Measurements from ENCODE around the gene LTO1. TPM values are rescaled to one million over a fixed set of nuclear protein-coding genes. Genes with fewer than 3 reads are reported as not detected.

The LTO1 gene
- total RNA-seq, 2 donors from 2014 or later, result 23.4 to 37.7 TPM

GRCh38 chr11:69664901-69665300 is 10.3 kb downstream of the LTO1 start:
- Mint-ChIP-seq H3K4me1 (ENCODE audit: low read depth in 2 of 2) (peaks cover 0 to 4% of the 10 kb centered on the region in 2 donors), H3K27me3 (no peaks in the 10 kb centered on the region), H3K9me3 (no peaks in the 10 kb centered on the region), H3K27ac (no peak overlapping the region), H3K36me3 (peaks cover 7% of the 10 kb centered on the region), H3K4me3 (no peak overlapping the region)
- ATAC-seq (no peak), DNase-seq (ENCODE audit: low spot score) (no peak)

GRCh38 chr11:69664103-69664775 is 10.9 kb downstream of the LTO1 start:
- Mint-ChIP-seq H3K4me1 (ENCODE audit: low read depth in 2 of 2) (peaks cover 0 to 4% of the 10 kb centered on the region in 2 donors), H3K36me3 (peaks cover 7% of the 10 kb centered on the region), H3K4me3 (no peak overlapping the region), H3K27me3 (no peaks in the 10 kb centered on the region), H3K27ac (no peak overlapping the region), H3K9me3 (no peaks in the 10 kb centered on the region)
- ATAC-seq (no peak), DNase-seq (ENCODE audit: low spot score) (no peak)

- Mint-ChIP-seq H3K27me3 (no peaks in the 10 kb centered on the region), H3K9me3 (no peaks in the 10 kb centered on the region), H3K27ac (no peak overlapping the region), H3K4me3 (no peak overlapping the region), H3K4me1 (ENCODE audit: low read depth in 2 of 2) (peaks cover 0 to 4% of the 10 kb centered on the region in 2 donors), H3K36me3 (peaks cover 7% of the 10 kb centered on the region)
- DNase-seq (ENCODE audit: low spot score) (no peak), ATAC-seq (no peak)
Measured at GRCh38 chr11:69663326-69663725, 11.8 kb downstream of the LTO1 start.

- H3K4me1 Mint-ChIP-seq (ENCODE audit: low read depth in 2 of 2), result peaks cover 0 to 1% of the 10 kb centered on the region in 2 donors
- H3K36me3 Mint-ChIP-seq, result peaks cover 4% of the 10 kb centered on the region
- H3K27me3 Mint-ChIP-seq, result no peaks in the 10 kb centered on the region
- no peak overlapping the region for H3K4me3 Mint-ChIP-seq
- ATAC-seq (no peak), DNase-seq (ENCODE audit: low spot score) (no peak)
- no peak overlapping the region for H3K27ac Mint-ChIP-seq
- no peaks in the 10 kb centered on the region for H3K9me3 Mint-ChIP-seq
Measured at GRCh38 chr11:69662806-69663205, 12.3 kb downstream of the LTO1 start.

GRCh38 chr11:69662021-69662698 is 13.0 kb downstream of the LTO1 start:
- Mint-ChIP-seq H3K27me3 (no peaks in the 10 kb centered on the region), H3K9me3 (no peaks in the 10 kb centered on the region), H3K36me3 (no peaks in the 10 kb centered on the region), H3K4me3 (no peak overlapping the region), H3K27ac (no peak overlapping the region), H3K4me1 (ENCODE audit: low read depth in 2 of 2) (no peaks in the 10 kb centered on the region)
- DNase-seq (ENCODE audit: low spot score) (peak; percentile 38), ATAC-seq (no peak)

GRCh38 chr11:69661413-69661715 is 13.8 kb downstream of the LTO1 start:
- no peak for DNase-seq (ENCODE audit: low spot score)
- H3K4me3 Mint-ChIP-seq, result no peak overlapping the region
- H3K27ac Mint-ChIP-seq, result no peak overlapping the region
- no peaks in the 10 kb centered on the region for H3K9me3 Mint-ChIP-seq
- H3K27me3 Mint-ChIP-seq, result no peaks in the 10 kb centered on the region
- ATAC-seq, result no peak
- H3K4me1 Mint-ChIP-seq (ENCODE audit: low read depth in 2 of 2), result no peaks in the 10 kb centered on the region
- no peaks in the 10 kb centered on the region for H3K36me3 Mint-ChIP-seq

- ATAC-seq, result no peak
- Mint-ChIP-seq H3K9me3 (no peaks in the 10 kb centered on the region), H3K36me3 (no peaks in the 10 kb centered on the region), H3K27ac (no peak overlapping the region), H3K27me3 (no peaks in the 10 kb centered on the region), H3K4me1 (ENCODE audit: low read depth in 2 of 2) (no peaks in the 10 kb centered on the region), H3K4me3 (no peak overlapping the region)
- no peak for DNase-seq (ENCODE audit: low spot score)
Measured at GRCh38 chr11:69660001-69660500, 15.1 kb downstream of the LTO1 start.

- no peaks in the 10 kb centered on the region for H3K4me1 Mint-ChIP-seq (ENCODE audit: low read depth in 2 of 2)
- no peak overlapping the region for H3K4me3 Mint-ChIP-seq
- ATAC-seq (no peak), DNase-seq (ENCODE audit: low spot score) (no peak)
- no peaks in the 10 kb centered on the region for H3K36me3 Mint-ChIP-seq
- no peaks in the 10 kb centered on the region for H3K9me3 Mint-ChIP-seq
- no peak overlapping the region for H3K27ac Mint-ChIP-seq
- H3K27me3 Mint-ChIP-seq, result no peaks in the 10 kb centered on the region
Measured at GRCh38 chr11:69659591-69659990, 15.6 kb downstream of the LTO1 start.

- no peaks in the 10 kb centered on the region for H3K36me3 Mint-ChIP-seq
- peak; percentile 51 for DNase-seq (ENCODE audit: low spot score)
- no peak overlapping the region for H3K27ac Mint-ChIP-seq
- H3K4me1 Mint-ChIP-seq (ENCODE audit: low read depth in 2 of 2), result no peaks in the 10 kb centered on the region
- no peak for ATAC-seq
- H3K27me3 Mint-ChIP-seq, result no peaks in the 10 kb centered on the region
- no peaks in the 10 kb centered on the region for H3K9me3 Mint-ChIP-seq
- H3K4me3 Mint-ChIP-seq, result no peak overlapping the region
Measured at GRCh38 chr11:69658626-69659450, 16.3 kb downstream of the LTO1 start.

GRCh38 chr11:69657911-69658625 is 17.1 kb downstream of the LTO1 start:
- DNase-seq (ENCODE audit: low spot score), result peak; percentile 46
- Mint-ChIP-seq H3K27me3 (no peaks in the 10 kb centered on the region), H3K4me1 (ENCODE audit: low read depth in 2 of 2) (no peaks in the 10 kb centered on the region), H3K9me3 (no peaks in the 10 kb centered on the region), H3K27ac (no peak overlapping the region), H3K4me3 (no peak overlapping the region), H3K36me3 (no peaks in the 10 kb centered on the region)
- peak in 1 of 2 donors; percentile 20 for ATAC-seq

- H3K27ac Mint-ChIP-seq, result no peak overlapping the region
- no peaks in the 10 kb centered on the region for H3K27me3 Mint-ChIP-seq
- no peak overlapping the region for H3K4me3 Mint-ChIP-seq
- peak; percentile 46 for DNase-seq (ENCODE audit: low spot score)
- H3K36me3 Mint-ChIP-seq, result no peaks in the 10 kb centered on the region
- peak in 1 of 2 donors; percentile 13 for ATAC-seq
- H3K9me3 Mint-ChIP-seq, result no peaks in the 10 kb centered on the region
- no peaks in the 10 kb centered on the region for H3K4me1 Mint-ChIP-seq (ENCODE audit: low read depth in 2 of 2)
Measured at GRCh38 chr11:69657456-69657910, 17.7 kb downstream of the LTO1 start.

- ATAC-seq (no peak), DNase-seq (ENCODE audit: low spot score) (peak; percentile 26)
- no peaks in the 10 kb centered on the region for H3K4me1 Mint-ChIP-seq (ENCODE audit: low read depth in 2 of 2)
Measured at GRCh38 chr11:69656536-69657455, 18.4 kb downstream of the LTO1 start.

More at GRCh38 chr11:69656536-69657455, 18.4 kb downstream of the LTO1 start:
- H3K27me3 Mint-ChIP-seq, result no peaks in the 10 kb centered on the region
- no peak overlapping the region for H3K27ac Mint-ChIP-seq
- no peaks in the 10 kb centered on the region for H3K36me3 Mint-ChIP-seq
- H3K4me3 Mint-ChIP-seq, result no peak overlapping the region
- H3K9me3 Mint-ChIP-seq, result no peaks in the 10 kb centered on the region

Measured in natural killer cell treated with Interleukin-12 subunit alpha and Interleukin-12 subunit beta and Interleukin-15 and Interleukin-18, amount 100 ng/mL, for 72 hours (primary cell).